Measurements from ENCODE around the gene SDK2. TPM values are rescaled to one million over a fixed set of nuclear protein-coding genes. Genes with fewer than 3 reads are reported as not detected.

The SDK2 gene
- total and polyA plus RNA-seq, 2 experiments from 2014 or later, result 0.74 to 5.1 TPM

- TF ChIP-seq STAT1 (IDR thresholded peaks at IDR 0.05; ENCODE audit: unreplicated experiment) (no peak), POLR2AphosphoS5 (IDR thresholded peaks at IDR 0.05; ENCODE audit: low read depth) (no peak), CREB1 (CRISPR knock-in tag; IDR thresholded peaks at IDR 0.05; ENCODE audit: low read depth) (no peak)
Measured at GRCh38 chr17:73323409-73324159, 320.7 kb downstream of the SDK2 start (continued).

- no peak for ATAC-seq
- H3K36me3 ChIP-seq (ENCODE audit: insufficient read depth), result no peaks in the 10 kb centered on the region
- Mint-ChIP-seq H3K27ac (no peak overlapping the region), H3K36me3 (ENCODE audit: low read depth) (no peaks in the 10 kb centered on the region), H3K27me3 (ENCODE audit: insufficient read depth, low read depth, poor library complexity) (peaks cover 16% of the 10 kb centered on the region), H3K4me3 (no peak overlapping the region), H3K9me3 (no peaks in the 10 kb centered on the region; the same call in 2 of the 3 replicates), H3K4me1 (peaks cover 25% of the 10 kb centered on the region)
- no peak overlapping the region for H3K4me2 ChIP-seq
- no peak overlapping the region for H3K4me3 ChIP-seq
- H3K4me1 ChIP-seq (ENCODE audit: insufficient read depth), result peaks cover 24% of the 10 kb centered on the region
- H3K9me2 ChIP-seq (ENCODE audit: insufficient read depth), result no peaks in the 10 kb centered on the region
- no peak for DNase-seq (ENCODE audit: low spot score)
- no peaks in the 10 kb centered on the region; the same call in 1 of the 2 replicates for H3F3A ChIP-seq (replicated peaks; ENCODE audit: low read depth)
- H2AFZ ChIP-seq, result no peak overlapping the region
- no peak overlapping the region for H3K27ac ChIP-seq (ENCODE audit: low read depth)
- H4K20me1 ChIP-seq (replicated peaks; ENCODE audit: insufficient read depth), result no peaks in the 10 kb centered on the region
- no peaks in the 10 kb centered on the region for H3K27me3 ChIP-seq (ENCODE audit: insufficient read depth)
- no peaks in the 10 kb centered on the region for H3K79me2 ChIP-seq (replicated peaks; ENCODE audit: insufficient read depth)
- no peak for TF ChIP-seq CREB1 (CRISPR knock-in tag; IDR thresholded peaks at IDR 0.05; ENCODE audit: low read depth)
- TF ChIP-seq STAT1 (IDR thresholded peaks at IDR 0.05; ENCODE audit: unreplicated experiment), result no peak
- no peak for TF ChIP-seq EZH2 (IDR thresholded peaks at IDR 0.05; ENCODE audit: low read depth, unreplicated experiment)
- no peak for TF ChIP-seq JUNB (IDR thresholded peaks at IDR 0.05; ENCODE audit: unreplicated experiment)
- no peak for TF ChIP-seq CTCF (conservative IDR thresholded peaks at IDR 0.05; ENCODE audit: low read depth in 2 of 2)
- TF ChIP-seq ZNF114 (CRISPR knock-in tag; IDR thresholded peaks at IDR 0.05), result no peak
- no peak for TF ChIP-seq ETS1 (IDR thresholded peaks at IDR 0.05)
- no peak for TF ChIP-seq NANOG (IDR thresholded peaks at IDR 0.05; ENCODE audit: borderline replicate concordance)
- TF ChIP-seq ZNF331 (CRISPR knock-in tag; IDR thresholded peaks at IDR 0.05; ENCODE audit: low read depth), result no peak
- no peak for TF ChIP-seq EZH2phosphoT487 (IDR thresholded peaks at IDR 0.05; ENCODE audit: unreplicated experiment)
- no peak for TF ChIP-seq REST (IDR thresholded peaks at IDR 0.05; ENCODE audit: unreplicated experiment)
- no peak for TF ChIP-seq POLR2AphosphoS5 (IDR thresholded peaks at IDR 0.05; ENCODE audit: low read depth)
Measured at GRCh38 chr17:73320601-73321264, 323.5 kb downstream of the SDK2 start.
